HG02973 (cell line): ENCODE measurements around the gene LRP2.
"Not testable (repeated sequence)": the region's sequence is repeated elsewhere in the genome, so short reads cannot be mapped to it uniquely, and the experiment has no call there.

Source experiments
- ATAC-seq: cut with Tn5 transposase; IDR thresholded peaks from one replicate; pipeline ENCODE4 v1.9.1; 2021; ENCODE audit warnings: moderate library complexity; ENCODE audit not compliant: unreplicated experiment

LRP2 gene

GRCh38 chr2:169348321-169349024, 13.9 kb downstream of the LRP2 start:
- no peak for ATAC-seq

GRCh38 chr2:169345486-169346437, 16.6 kb downstream of the LRP2 start:
- ATAC-seq, result no peak

- no peak for ATAC-seq
Observed at GRCh38 chr2:169344736-169345485, 17.4 kb downstream of the LRP2 start.

GRCh38 chr2:169343202-169343601, 19.1 kb downstream of the LRP2 start:
- ATAC-seq, result no peak

GRCh38 chr2:169339657-169340056, 22.7 kb downstream of the LRP2 start:
- no peak for ATAC-seq

GRCh38 chr2:169336695-169337094, 25.6 kb downstream of the LRP2 start:
- ATAC-seq, result no peak

- no peak for ATAC-seq
Observed at GRCh38 chr2:169330555-169331198, 31.7 kb downstream of the LRP2 start.

GRCh38 chr2:169329688-169330554, 32.4 kb downstream of the LRP2 start:
- no peak for ATAC-seq

GRCh38 chr2:169328785-169329184, 33.5 kb downstream of the LRP2 start:
- ATAC-seq, result no peak

GRCh38 chr2:169327837-169328236, 34.5 kb downstream of the LRP2 start:
- ATAC-seq, result not testable (repeated sequence)

- ATAC-seq, result not testable (repeated sequence)
Observed at GRCh38 chr2:169325886-169326285, 36.4 kb downstream of the LRP2 start.

GRCh38 chr2:169324581-169325260, 37.6 kb downstream of the LRP2 start:
- ATAC-seq, result no peak

GRCh38 chr2:169323841-169324240, 38.5 kb downstream of the LRP2 start:
- no peak for ATAC-seq

GRCh38 chr2:169320561-169320960, 41.8 kb downstream of the LRP2 start:
- ATAC-seq, result no peak

- no peak for ATAC-seq
Observed at GRCh38 chr2:169315357-169315756, 47.0 kb downstream of the LRP2 start.

- not testable (repeated sequence) for ATAC-seq
Observed at GRCh38 chr2:169308349-169308748, 54.0 kb downstream of the LRP2 start.

- not testable (repeated sequence) for ATAC-seq
Observed at GRCh38 chr2:169304689-169305088, 57.6 kb downstream of the LRP2 start.

GRCh38 chr2:169303579-169304305, 58.6 kb downstream of the LRP2 start:
- ATAC-seq, result no peak

- no peak for ATAC-seq
Observed at GRCh38 chr2:169302364-169302763, 60.0 kb downstream of the LRP2 start.
